Osteoblast (primary cell): ENCODE results near the gene CNPY2. TPM values are rescaled to one million over a fixed set of nuclear protein-coding genes. Genes with fewer than 3 reads are reported as not detected.

Experiments
- DNase-seq: peaks from one replicate; pipeline ENCODE4 v3.0.0; 2011; ENCODE audit warnings: low spot score, mixed read lengths; ENCODE audit not compliant: insufficient read length; ENCODE audit errors: missing footprints
- H2AFZ ChIP-seq: 2 replicates; pipeline ENCODE4 v1.6.0; 2011; ENCODE audit warnings: mild to moderate bottlenecking, low read length
- H3K27ac ChIP-seq: 2 replicates; pipeline ENCODE4 v1.5.1; 2011; ENCODE audit warnings: mild to moderate bottlenecking, low read depth, low read length, moderate library complexity
- H3K27me3 ChIP-seq: 2 replicates; pipeline ENCODE4 v1.6.0; 2012; ENCODE audit warnings: mild to moderate bottlenecking, control low read depth, inconsistent platforms, low read length, moderate library complexity; ENCODE audit not compliant: insufficient read depth
- H3K36me3 ChIP-seq: 2 replicates; pipeline ENCODE4 v1.5.1; 2011; ENCODE audit warnings: mild to moderate bottlenecking, low read length, control low read depth, moderate library complexity; ENCODE audit not compliant: insufficient read depth
- H3K4me1 ChIP-seq: 2 replicates; pipeline ENCODE4 v1.5.1; 2011; ENCODE audit warnings: mild to moderate bottlenecking, low read length, control low read depth, moderate library complexity; ENCODE audit not compliant: insufficient read depth
- H3K4me2 ChIP-seq: 2 replicates; pipeline ENCODE4 v1.6.0; 2011; ENCODE audit warnings: mild to moderate bottlenecking, low read length; ENCODE audit not compliant: insufficient read depth
- H3K4me3 ChIP-seq: fragments of 200-600 bp; sonication (generic); 3 replicates; pipeline ENCODE4 v1.5.1; 2012; ENCODE audit warnings: mild to moderate bottlenecking, low read length, inconsistent platforms; ENCODE audit not compliant: insufficient read depth
- H3K79me2 ChIP-seq: 2 replicates; pipeline ENCODE4 v1.6.0; 2012; ENCODE audit warnings: mild to moderate bottlenecking, low read length, control low read depth, inconsistent platforms; ENCODE audit not compliant: insufficient read depth
- H3K9me3 ChIP-seq: 2 replicates; pipeline ENCODE4 v1.5.1; 2011; ENCODE audit warnings: low read depth, low read length, control low read depth
- H4K20me1 ChIP-seq: 2 replicates; pipeline ENCODE4 v1.6.0; 2012; ENCODE audit warnings: mild to moderate bottlenecking, low read length, control low read depth; ENCODE audit not compliant: insufficient read depth
- total RNA-seq: library from RNA; depleted of rRNA; stranded (reverse); fragments of >200 nt; gene quantifications from 2 replicates; pipeline ENCODE4 v1.2.3, GENCODE V29; 2012
- TF ChIP-seq, protein P1 (sequence below): IDR thresholded peaks from 2 replicates; pipeline ENCODE4 v1.5.1; 2011; ENCODE audit warnings: mild to moderate bottlenecking, low read depth, low read length, moderate library complexity; ENCODE audit errors: extremely low read depth

CNPY2 gene
- total RNA-seq: 82.5 and 83.7 TPM in 2 replicates

- Histone ChIP-seq H3K79me2 (peaks cover 22% of the 10 kb centered on the region), H3K27me3 (no peaks in the 10 kb centered on the region), H3K4me2 (peak within 1 kb of the TSS; percentile 95), H4K20me1 (no peaks in the 10 kb centered on the region), H3K9me3 (no peaks in the 10 kb centered on the region), H3K4me1 (peaks cover 8% of the 10 kb centered on the region), H2AFZ (peak within 1 kb of the TSS; percentile 90), H3K4me3 (peak within 1 kb of the TSS; percentile 81), H3K36me3 (peaks cover 15% of the 10 kb centered on the region), H3K27ac (peak within 1 kb of the TSS; percentile 89)
- DNase-seq: peak; percentile 98
- TF ChIP-seq, protein P1, sequence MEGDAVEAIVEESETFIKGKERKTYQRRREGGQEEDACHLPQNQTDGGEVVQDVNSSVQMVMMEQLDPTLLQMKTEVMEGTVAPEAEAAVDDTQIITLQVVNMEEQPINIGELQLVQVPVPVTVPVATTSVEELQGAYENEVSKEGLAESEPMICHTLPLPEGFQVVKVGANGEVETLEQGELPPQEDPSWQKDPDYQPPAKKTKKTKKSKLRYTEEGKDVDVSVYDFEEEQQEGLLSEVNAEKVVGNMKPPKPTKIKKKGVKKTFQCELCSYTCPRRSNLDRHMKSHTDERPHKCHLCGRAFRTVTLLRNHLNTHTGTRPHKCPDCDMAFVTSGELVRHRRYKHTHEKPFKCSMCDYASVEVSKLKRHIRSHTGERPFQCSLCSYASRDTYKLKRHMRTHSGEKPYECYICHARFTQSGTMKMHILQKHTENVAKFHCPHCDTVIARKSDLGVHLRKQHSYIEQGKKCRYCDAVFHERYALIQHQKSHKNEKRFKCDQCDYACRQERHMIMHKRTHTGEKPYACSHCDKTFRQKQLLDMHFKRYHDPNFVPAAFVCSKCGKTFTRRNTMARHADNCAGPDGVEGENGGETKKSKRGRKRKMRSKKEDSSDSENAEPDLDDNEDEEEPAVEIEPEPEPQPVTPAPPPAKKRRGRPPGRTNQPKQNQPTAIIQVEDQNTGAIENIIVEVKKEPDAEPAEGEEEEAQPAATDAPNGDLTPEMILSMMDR: no peak
Measured at GRCh38 chr12:56315622-56316473, at the start of gene CNPY2. Gene CNPY2, minus strand, starts transcription at chr12:56315988. Its CDS starts 771 bp downstream, at chr12:56315217.

DNA sequence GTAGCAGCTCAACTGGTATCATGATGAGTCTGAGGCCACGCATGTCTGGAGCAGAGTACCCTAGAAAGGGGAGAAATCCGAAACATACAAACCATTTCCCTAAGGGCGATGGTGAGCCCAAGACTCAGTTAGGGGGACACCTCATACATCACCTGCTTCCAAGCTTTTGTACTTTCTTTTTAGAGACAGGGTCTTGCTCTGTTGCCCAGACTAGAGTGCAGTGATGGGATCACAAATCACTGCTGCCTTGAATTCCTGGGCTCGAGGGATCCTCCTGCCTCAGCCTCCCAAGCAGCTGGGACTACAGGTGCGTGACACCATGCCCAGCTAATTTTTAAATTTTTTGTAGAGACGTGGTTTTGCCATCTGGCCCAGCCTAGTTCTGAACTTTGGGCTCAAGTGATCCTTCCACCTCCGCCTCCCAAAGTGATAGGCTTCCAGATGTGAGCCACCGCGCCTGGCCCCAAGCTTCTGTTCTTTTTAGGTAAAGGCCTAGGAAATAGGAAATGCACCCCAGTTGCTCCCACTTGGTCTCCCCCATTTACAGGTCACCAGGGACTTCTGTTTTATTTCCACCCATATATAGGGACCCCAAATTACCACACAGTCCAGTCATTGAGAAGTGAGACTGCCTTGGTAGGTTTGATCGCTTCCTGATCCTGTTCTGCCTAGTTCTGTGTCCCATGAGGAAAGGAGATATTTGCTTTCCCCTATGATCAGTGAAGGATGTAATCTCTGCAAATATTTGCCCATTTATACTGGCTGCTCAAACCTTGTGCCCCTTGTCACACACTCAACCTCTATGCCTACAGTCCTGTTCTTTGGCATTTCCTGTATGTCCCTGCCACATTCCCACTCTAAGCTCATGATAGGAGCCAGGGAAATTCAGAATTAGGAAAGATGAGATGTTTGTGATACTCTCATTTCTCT lies 46.6 kb upstream of the CNPY2 start, which contains the start of gene APOF:
Gene APOF (minus strand): TSS at position 728 of the 930 bp plus-strand sequence. CDS start 112 bp downstream, at position 616.
- no peak for DNase-seq
- Histone ChIP-seq H3K9me3 (no peaks in the 10 kb centered on the region), H3K4me2 (no peak within 1 kb of the TSS), H3K79me2 (peaks cover 21% of the 10 kb centered on the region), H3K27ac (no peak within 1 kb of the TSS), H2AFZ (no peak within 1 kb of the TSS), H3K36me3 (no peaks in the 10 kb centered on the region), H3K27me3 (no peaks in the 10 kb centered on the region), H3K4me3 (no peak within 1 kb of the TSS), H3K4me1 (peaks cover 16% of the 10 kb centered on the region), H4K20me1 (peaks cover 9% of the 10 kb centered on the region)
- TF ChIP-seq, protein P1: no peak

DNA sequence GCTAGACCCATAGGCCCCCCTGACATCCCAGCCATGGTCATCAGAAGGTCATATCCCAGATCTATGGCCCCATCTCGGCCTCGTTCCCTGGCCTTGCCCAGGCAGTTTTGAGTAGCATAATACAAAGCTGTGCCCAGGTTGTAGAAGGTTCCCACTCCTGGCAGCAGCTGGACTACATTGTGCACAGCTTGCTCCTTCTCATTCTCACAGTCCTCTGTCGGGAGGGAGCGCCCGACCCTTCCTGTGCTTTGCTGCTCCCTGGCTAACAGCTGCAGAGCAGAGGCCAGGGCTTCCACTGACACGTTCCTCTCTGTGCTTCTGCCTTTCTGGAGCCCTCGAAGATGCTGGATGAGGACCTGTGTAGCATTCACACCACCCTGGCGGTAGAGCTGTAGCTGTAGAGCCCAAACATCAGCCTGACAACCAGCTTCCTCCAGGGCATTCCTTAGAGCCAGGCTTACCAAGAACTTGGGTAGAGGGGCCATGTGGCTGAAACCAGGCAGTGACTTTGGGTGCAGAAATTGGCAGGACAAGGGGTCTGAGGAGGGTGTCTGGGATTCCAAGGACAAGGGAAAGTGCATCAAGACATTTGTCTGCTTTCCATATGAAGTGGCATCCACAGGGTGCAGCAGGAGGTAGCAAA lies 45.8 kb upstream of the CNPY2 start:
- Histone ChIP-seq H4K20me1 (peaks cover 9% of the 10 kb centered on the region), H3K79me2 (peaks cover 29% of the 10 kb centered on the region), H3K27me3 (no peaks in the 10 kb centered on the region), H3K4me2 (no peak overlapping the region), H2AFZ (no peak overlapping the region), H3K4me1 (peaks cover 16% of the 10 kb centered on the region), H3K36me3 (peaks cover under 1% of the 10 kb centered on the region), H3K9me3 (no peaks in the 10 kb centered on the region), H3K27ac (no peak overlapping the region), H3K4me3 (no peak overlapping the region)
- DNase-seq: no peak
- TF ChIP-seq, protein P1: no peak
